Left lung (tissue), 10 donors: ENCODE measurements around the gene TANGO2. TPM values are rescaled to one million over a fixed set of nuclear protein-coding genes. Genes with fewer than 3 reads are reported as not detected.

Source experiments
- ATAC-seq: fragments of 200-7000 bp; cut with Tn5 transposase; one replicate; pipeline ENCODE4 v1.9.1; 2020; ENCODE audit warnings: moderate library complexity
- DNase-seq, 4 donors: peaks; one replicate each; pipeline ENCODE4 v3.0.0-alpha.2; 2013 to 2020
- H3K27ac ChIP-seq, 2 donors: fragments of 200-600 bp; sonication (generic) in 1 of 2; one replicate each; pipeline versions ENCODE4 v1.5.0 to v1.8.0; 2020 to 2021
- H3K27me3 ChIP-seq, 2 donors: fragments of 200-600 bp; sonication (generic) in 1 of 2; one replicate each; pipeline versions ENCODE4 v1.5.0 to v1.8.0; 2020 to 2021
- H3K36me3 ChIP-seq, 2 donors: fragments of 200-600 bp; sonication (generic) in 1 of 2; one replicate each; pipeline versions ENCODE4 v1.5.0 to v1.8.0; 2020 to 2021
- H3K4me1 ChIP-seq, 2 donors: fragments of 200-600 bp; one replicate each; pipeline ENCODE4 v1.8.0; 2021
- H3K4me3 ChIP-seq, 2 donors: fragments of 200-600 bp; sonication (generic) in 1 of 2; one replicate each; pipeline versions ENCODE4 v1.5.0 to v1.8.0; 2020 to 2021; ENCODE audit warnings: mild to moderate bottlenecking in 1 of 2
- H3K9me3 ChIP-seq, 2 donors: fragments of 200-600 bp; sonication (generic) in 1 of 2; one replicate each; pipeline versions ENCODE4 v1.5.0 to v1.8.0; 2020 to 2021
- CTCF ChIP-seq, 2 donors: fragments of 200-600 bp; sonication (generic) in 1 of 2; IDR thresholded peaks; one replicate each; pipeline versions ENCODE4 v1.5.0 to v1.8.0; 2021; ENCODE audit warnings: antibody characterized with exemption in 2 of 2
- intact Hi-C, 2 donors: fragments of 100-400 bp; cut with DNase I; formaldehyde crosslinking; loops; one replicate each; pipeline versions ENCODE4 v1.11.2 to v1.14.2; 2022
- polyA plus RNA-seq, 6 donors: library from polyadenylated mRNA; unstranded; fragments of 120-200 nt; gene quantifications; one replicate each; pipeline ENCODE4 v1.2.1, GENCODE V29; 2013; ENCODE audit not compliant: insufficient read length in 6 of 6
- total RNA-seq, 2 donors: library from RNA; stranded (reverse); fragmentation: NEBNext Ultra II Directional; extraction: Animal tissue kit (Norgen Biotek cat#: 25700); gene quantifications; one replicate each; pipeline ENCODE4 v1.2.1, GENCODE V29; 2021
- donor health status: DM: no; HTN: yes; CAD: no.
- donor health status: DM: no; HTN: no; CAD: no.

Gene TANGO2
- total and polyA plus RNA-seq, 8 donors, result 10.9 to 47.2 (median 13.6) TPM

- no peaks in the 10 kb centered on the region for H3K9me3 ChIP-seq
- H3K4me1 ChIP-seq, result no peaks in the 10 kb centered on the region
- TF ChIP-seq CTCF (IDR thresholded peaks at IDR 0.05), result no peak
- peaks cover 0 to 98% of the 10 kb centered on the region in 2 donors for H3K36me3 ChIP-seq
- H3K4me3 ChIP-seq, result no peak overlapping the region
- DNase-seq, result peak in 1 of 4 donors; percentile 51
- H3K27ac ChIP-seq, result no peak overlapping the region
- intact Hi-C loops, result no loop called here
- no peaks in the 10 kb centered on the region for H3K27me3 ChIP-seq
- ATAC-seq, result no peak
Measured at GRCh38 chr22:20106849-20107237, 85.9 kb downstream of the TANGO2 start.

- no peaks in the 10 kb centered on the region for H3K4me1 ChIP-seq
- H3K9me3 ChIP-seq, result no peaks in the 10 kb centered on the region
- peaks cover 0 to 98% of the 10 kb centered on the region in 2 donors for H3K36me3 ChIP-seq
- peak in 1 of 4 donors; percentile 49 for DNase-seq
- no peak for TF ChIP-seq CTCF (IDR thresholded peaks at IDR 0.05)
- no peak overlapping the region for H3K27ac ChIP-seq
- intact Hi-C loops, result no loop called here
- no peak for ATAC-seq
- no peaks in the 10 kb centered on the region for H3K27me3 ChIP-seq
- H3K4me3 ChIP-seq, result no peak overlapping the region
Measured at GRCh38 chr22:20107471-20107901, 86.6 kb downstream of the TANGO2 start.

GRCh38 chr22:20107951-20108756 is 87.2 kb downstream of the TANGO2 start:
- ATAC-seq (no peak), DNase-seq (peak in 1 of 4 donors; percentile 50)
- no peak overlapping the region for H3K4me3 ChIP-seq
- H3K9me3 ChIP-seq, result no peaks in the 10 kb centered on the region
- H3K27me3 ChIP-seq, result no peaks in the 10 kb centered on the region
- no peaks in the 10 kb centered on the region for H3K4me1 ChIP-seq
- H3K27ac ChIP-seq, result no peak overlapping the region
- intact Hi-C loops, result no loop called here
- no peak for TF ChIP-seq CTCF (IDR thresholded peaks at IDR 0.05)
- peaks cover 0 to 99% of the 10 kb centered on the region in 2 donors for H3K36me3 ChIP-seq

GRCh38 chr22:20108757-20109230 is 87.9 kb downstream of the TANGO2 start:
- Histone ChIP-seq H3K27ac (no peak overlapping the region), H3K27me3 (no peaks in the 10 kb centered on the region), H3K4me3 (no peak overlapping the region), H3K36me3 (peaks cover 0 to 100% of the 10 kb centered on the region in 2 donors), H3K4me1 (no peaks in the 10 kb centered on the region), H3K9me3 (no peaks in the 10 kb centered on the region)
- ATAC-seq (no peak), DNase-seq (peak in 1 of 4 donors; percentile 51)
- intact Hi-C loops, result no loop called here
- no peak for TF ChIP-seq CTCF (IDR thresholded peaks at IDR 0.05)
